WI38 (cell line): ENCODE data around the gene C3orf20.
"Not testable (repeated sequence)": the region's sequence is repeated elsewhere in the genome, so short reads cannot be mapped to it uniquely, and the experiment has no call there.

Experiments
- H3K4me3 ChIP-seq: 2 replicates; pipeline ENCODE4 v1.5.1; 2011; ENCODE audit warnings: low read depth, mild to moderate bottlenecking, control low read depth, low read length
- TF ChIP-seq, protein P1 (sequence below): IDR thresholded peaks from 2 replicates; pipeline ENCODE4 v1.5.1; 2012; ENCODE audit warnings: low read depth, mild to moderate bottlenecking, control low read depth, low read length

C3orf20 gene

GRCh38 chr3:14730703-14731382 lies 55.9 kb downstream of the C3orf20 start:
- TF ChIP-seq, protein P1, sequence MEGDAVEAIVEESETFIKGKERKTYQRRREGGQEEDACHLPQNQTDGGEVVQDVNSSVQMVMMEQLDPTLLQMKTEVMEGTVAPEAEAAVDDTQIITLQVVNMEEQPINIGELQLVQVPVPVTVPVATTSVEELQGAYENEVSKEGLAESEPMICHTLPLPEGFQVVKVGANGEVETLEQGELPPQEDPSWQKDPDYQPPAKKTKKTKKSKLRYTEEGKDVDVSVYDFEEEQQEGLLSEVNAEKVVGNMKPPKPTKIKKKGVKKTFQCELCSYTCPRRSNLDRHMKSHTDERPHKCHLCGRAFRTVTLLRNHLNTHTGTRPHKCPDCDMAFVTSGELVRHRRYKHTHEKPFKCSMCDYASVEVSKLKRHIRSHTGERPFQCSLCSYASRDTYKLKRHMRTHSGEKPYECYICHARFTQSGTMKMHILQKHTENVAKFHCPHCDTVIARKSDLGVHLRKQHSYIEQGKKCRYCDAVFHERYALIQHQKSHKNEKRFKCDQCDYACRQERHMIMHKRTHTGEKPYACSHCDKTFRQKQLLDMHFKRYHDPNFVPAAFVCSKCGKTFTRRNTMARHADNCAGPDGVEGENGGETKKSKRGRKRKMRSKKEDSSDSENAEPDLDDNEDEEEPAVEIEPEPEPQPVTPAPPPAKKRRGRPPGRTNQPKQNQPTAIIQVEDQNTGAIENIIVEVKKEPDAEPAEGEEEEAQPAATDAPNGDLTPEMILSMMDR: no peak

GRCh38 chr3:14740983-14741382 lies 66.0 kb downstream of the C3orf20 start:
- H3K4me3 ChIP-seq: no peak overlapping the region
- TF ChIP-seq, protein P1: no peak

More at GRCh38 chr3:14730703-14731382, 55.9 kb downstream of the C3orf20 start:
- H3K4me3 ChIP-seq: no peak overlapping the region

DNA sequence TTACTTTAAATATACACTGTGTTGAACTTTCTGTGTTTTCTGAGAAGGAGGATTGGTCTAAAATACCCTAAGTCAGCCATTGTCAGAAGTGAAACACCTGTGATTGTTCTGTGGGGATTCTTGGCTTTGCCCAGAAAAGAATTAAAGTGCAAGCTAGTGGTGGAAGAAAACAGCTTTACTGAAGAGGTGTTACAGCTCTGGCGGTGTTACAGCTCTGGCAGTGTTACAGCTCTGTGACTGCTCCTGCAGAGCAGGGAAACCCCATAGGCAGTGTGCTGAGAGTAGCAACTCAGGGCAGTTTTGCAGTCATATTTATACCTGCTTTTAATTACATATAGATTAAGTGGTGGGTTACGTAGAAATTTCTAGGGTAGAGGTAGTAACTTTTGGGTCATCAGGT lies 66.6 kb downstream of the C3orf20 start:
- H3K4me3 ChIP-seq: no peak overlapping the region
- TF ChIP-seq, protein P1: no peak

DNA sequence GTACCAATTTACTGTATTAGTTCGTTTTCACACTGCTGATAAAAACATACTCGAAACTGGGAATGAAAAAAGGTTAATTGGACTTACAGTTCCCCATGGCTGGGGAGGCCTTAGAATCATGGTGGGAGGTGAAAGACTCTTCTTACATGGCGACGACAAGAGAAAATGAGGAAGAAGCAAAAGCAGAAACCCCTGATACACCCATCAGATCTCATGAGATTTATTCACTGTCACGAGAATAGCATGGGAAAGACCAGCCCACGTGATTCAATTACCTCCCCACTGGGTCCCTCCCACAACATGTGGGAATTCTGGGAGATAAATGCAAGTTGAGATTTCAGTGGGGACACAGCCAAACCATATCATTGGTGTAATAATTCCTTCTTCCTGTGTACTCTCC lies 69.6 kb downstream of the C3orf20 start:
- H3K4me3 ChIP-seq: no peak overlapping the region
- TF ChIP-seq, protein P1: no peak

DNA sequence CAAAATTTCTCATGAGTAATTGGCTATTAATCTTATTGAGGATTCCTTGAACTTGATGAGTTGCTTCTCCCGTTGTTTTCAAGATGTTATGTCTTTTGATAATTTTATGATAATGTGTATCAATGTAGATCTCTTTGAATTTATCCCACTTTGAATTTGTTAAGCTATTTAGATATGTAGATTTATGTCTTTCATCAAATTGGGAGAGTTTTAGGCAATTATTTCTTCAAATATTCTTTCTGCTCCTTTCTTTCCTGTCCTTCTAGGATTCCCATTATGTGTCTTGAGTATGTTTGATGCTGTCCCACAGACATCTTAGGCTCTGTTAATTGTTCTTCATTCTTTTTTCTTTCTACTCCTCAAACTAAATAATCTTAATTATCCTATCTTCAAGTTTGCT lies 75.7 kb downstream of the C3orf20 start:
- H3K4me3 ChIP-seq: no peak overlapping the region
- TF ChIP-seq, protein P1: no peak

GRCh38 chr3:14752979-14753378 lies 78.0 kb downstream of the C3orf20 start:
- H3K4me3 ChIP-seq: not testable (repeated sequence)

DNA sequence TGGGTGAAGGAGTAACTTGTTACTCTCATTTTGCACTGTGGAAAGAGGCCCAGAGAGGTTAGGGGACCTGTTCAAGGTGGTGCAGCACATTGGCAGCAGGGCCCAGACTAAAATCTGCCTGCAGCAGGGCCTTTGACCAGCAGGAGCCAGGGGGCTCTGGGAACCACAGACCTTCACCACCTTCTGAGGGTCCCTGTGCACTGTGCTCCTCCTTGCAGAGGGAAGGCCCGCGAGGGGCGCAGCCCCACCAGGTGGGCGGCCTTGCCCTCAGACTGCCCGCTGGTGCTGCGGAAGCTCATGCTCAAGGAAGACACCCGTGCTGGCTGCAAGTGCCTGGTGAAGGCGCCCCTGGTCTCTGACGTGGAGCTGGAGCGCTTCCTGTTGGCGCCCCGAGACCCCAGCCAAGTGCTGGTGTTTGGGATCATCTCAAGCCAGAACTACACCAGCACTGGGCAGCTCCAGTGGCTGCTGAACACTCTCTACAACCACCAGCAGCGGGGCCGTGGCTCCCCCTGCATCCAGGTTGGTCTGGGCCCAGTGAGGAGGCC lies 82.3 kb downstream of the C3orf20 start:
- TF ChIP-seq, protein P1: no peak
- H3K4me3 ChIP-seq: no peak overlapping the region

DNA sequence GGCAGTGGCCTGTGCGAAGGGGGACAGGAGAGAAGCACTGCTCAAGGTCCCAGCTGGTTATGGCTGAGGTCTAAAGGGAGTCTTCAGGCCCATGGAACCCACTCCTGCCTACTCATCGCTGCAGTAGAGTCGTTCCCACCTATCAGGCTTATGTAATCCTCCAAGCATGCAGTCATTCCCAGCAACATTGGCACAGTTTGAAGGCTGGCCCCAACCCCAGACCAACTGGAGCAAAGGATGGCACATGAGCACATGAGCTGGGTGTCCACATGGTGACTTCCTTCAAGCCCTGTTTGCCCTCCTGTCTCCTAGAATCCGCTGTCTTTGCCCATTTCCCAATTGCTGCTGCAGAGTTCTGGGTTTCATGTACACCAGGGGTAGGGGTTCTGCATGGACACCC lies 83.4 kb downstream of the C3orf20 start:
- TF ChIP-seq, protein P1: no peak
- no peak overlapping the region for H3K4me3 ChIP-seq
